Measurements from ENCODE around the gene CUL1.

DNA sequence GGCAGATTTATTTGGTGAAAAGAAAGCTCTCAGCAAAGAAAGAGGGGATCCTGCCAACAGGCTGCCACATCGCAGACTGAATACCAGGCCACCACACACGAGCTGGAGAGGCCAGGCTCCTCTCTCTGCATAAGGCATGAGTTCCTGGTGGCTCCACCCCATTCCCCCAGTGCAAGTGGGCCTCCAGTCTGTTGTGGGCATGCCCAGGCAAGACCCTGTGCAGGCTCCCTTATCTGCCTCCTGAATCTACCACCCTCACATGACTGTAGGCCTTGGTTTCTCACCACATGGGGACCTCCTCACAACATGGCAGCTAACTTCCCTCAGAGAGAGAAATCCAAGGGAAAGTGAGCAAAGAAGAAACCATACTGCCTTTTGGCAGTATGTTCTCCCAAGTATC lies 26.7 kb upstream of the CUL1 start:
- TF ChIP-seq, protein P1, sequence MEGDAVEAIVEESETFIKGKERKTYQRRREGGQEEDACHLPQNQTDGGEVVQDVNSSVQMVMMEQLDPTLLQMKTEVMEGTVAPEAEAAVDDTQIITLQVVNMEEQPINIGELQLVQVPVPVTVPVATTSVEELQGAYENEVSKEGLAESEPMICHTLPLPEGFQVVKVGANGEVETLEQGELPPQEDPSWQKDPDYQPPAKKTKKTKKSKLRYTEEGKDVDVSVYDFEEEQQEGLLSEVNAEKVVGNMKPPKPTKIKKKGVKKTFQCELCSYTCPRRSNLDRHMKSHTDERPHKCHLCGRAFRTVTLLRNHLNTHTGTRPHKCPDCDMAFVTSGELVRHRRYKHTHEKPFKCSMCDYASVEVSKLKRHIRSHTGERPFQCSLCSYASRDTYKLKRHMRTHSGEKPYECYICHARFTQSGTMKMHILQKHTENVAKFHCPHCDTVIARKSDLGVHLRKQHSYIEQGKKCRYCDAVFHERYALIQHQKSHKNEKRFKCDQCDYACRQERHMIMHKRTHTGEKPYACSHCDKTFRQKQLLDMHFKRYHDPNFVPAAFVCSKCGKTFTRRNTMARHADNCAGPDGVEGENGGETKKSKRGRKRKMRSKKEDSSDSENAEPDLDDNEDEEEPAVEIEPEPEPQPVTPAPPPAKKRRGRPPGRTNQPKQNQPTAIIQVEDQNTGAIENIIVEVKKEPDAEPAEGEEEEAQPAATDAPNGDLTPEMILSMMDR (IDR thresholded peaks at IDR 0.05) = no peak
- TF ChIP-seq POLR2A (IDR thresholded peaks at IDR 0.05) = no peak

Measured in uterus (tissue), 2 donors.